A673 (cell line): Measurements from ENCODE around the gene GATA5.

Source experiments
- EZH2 ChIP-seq: fragments of 200-600 bp; sonication (generic); IDR thresholded peaks from 2 replicates; pipeline ENCODE4 v1.6.1; 2017; ENCODE audit warnings: borderline replicate concordance, low read depth, mild to moderate bottlenecking, mixed read lengths, antibody characterized with exemption, low read length; ENCODE audit not compliant: poor library complexity, severe bottlenecking
- TF ChIP-seq, protein P1 (sequence below): fragments of 300-800, 200-600 bp; sonication (generic); conservative IDR thresholded peaks from 2 replicates; pipeline ENCODE4 v1.5.1; 2017; ENCODE audit warnings: low read depth, mild to moderate bottlenecking, antibody characterized with exemption, low read length, moderate library complexity, mixed read lengths

DNA sequence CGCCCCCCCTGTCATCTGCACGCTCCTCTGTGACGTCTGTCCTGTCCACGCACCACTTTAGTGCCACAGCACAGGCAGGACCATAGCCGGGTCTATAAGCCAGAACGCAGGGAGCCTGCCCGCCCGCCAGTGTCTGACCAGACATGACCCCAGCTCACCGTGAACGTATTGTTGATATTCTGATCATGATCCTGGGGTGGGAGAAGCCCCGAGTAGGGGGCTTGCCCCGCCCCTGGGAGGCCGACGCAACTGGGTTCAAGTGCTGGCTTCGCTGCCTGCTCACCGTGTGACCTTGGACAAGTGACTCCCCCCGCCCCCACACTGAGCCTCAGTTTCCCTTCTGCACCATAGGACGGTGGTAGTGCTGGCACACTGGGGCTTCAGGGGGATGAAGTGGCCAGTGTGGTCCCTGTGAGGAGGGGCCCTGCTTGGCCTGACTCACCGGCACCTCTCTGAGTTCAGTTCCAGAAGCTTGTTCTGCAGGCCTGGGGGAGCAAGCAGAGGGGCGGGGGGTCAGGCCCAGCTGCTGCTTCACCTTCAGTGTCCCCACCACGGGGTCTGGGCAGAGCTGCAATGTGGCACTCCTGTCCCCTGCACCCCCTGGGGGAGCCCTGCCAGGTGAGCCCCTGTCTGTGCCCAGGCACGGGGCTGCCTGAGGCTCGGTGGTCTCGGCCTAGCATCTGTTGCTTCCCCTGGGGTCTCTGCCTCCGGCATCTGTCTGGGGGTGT lies 57.6 kb downstream of the GATA5 start:
- TF ChIP-seq, protein P1, sequence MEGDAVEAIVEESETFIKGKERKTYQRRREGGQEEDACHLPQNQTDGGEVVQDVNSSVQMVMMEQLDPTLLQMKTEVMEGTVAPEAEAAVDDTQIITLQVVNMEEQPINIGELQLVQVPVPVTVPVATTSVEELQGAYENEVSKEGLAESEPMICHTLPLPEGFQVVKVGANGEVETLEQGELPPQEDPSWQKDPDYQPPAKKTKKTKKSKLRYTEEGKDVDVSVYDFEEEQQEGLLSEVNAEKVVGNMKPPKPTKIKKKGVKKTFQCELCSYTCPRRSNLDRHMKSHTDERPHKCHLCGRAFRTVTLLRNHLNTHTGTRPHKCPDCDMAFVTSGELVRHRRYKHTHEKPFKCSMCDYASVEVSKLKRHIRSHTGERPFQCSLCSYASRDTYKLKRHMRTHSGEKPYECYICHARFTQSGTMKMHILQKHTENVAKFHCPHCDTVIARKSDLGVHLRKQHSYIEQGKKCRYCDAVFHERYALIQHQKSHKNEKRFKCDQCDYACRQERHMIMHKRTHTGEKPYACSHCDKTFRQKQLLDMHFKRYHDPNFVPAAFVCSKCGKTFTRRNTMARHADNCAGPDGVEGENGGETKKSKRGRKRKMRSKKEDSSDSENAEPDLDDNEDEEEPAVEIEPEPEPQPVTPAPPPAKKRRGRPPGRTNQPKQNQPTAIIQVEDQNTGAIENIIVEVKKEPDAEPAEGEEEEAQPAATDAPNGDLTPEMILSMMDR, result no peak
- no peak for TF ChIP-seq EZH2
